ENCODE measurements around the gene OVOL3.
A peak's percentile ranks its signal among the peaks of the same experiment; 100 is the strongest.

Gene OVOL3

DNA sequence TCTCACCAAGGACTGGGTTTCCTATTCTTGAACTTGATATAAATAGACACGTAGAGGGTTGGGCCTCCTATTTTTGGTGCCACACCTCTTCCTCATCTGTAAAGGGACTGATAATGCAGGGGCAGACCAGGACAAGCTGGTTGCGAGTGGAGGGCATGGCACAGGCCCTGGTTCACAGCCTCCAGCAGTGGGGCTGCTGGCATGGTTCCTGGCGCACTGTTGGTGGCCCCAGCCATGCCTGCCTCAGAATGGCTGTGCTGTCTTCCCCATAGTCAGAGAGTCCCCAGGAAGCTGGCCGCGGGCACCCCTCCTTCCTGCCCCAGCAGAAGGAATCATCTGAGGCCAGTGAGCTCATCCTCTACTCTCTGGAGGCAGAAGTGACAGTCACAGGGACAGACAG is 10.5 kb upstream of the OVOL3 start:
- DNase-seq (ENCODE audit: low spot score) = no peak

- DNase-seq (ENCODE audit: low spot score) = no peak
Measured at GRCh38 chr19:36101550-36102327, 9.2 kb upstream of the OVOL3 start.

DNA sequence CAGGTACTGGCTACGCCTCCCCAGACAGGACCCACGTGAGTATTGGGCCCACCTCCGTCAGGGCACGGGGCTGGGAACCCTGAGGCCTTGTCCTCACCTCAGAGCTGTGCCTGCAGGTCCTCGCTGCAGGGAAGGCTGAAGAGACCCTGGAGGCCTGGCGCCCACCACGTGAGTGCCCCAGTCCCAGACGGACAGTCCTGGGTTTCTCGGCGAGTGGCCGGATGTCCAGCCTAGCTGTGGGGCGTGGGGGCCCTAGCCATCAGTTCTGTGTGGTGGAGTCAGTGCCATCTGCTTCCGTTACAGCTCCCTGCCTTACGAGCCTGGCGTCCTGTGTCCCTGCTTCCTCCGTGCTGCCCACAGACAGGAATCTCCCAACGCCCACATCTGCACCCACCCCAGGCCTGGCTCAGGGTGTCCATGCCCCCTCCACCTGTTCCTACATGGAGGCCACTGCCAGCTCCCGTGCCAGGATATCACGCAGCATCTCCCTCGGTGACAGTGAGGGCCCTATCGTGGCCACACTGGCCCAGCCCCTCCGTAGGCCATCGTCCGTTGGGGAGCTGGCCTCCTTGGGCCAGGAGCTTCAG is 7.8 kb upstream of the OVOL3 start:
- DNase-seq (ENCODE audit: low spot score) = no peak

GRCh38 chr19:36103842-36104552 is 6.9 kb upstream of the OVOL3 start:
- no peak for DNase-seq (ENCODE audit: low spot score)

DNA sequence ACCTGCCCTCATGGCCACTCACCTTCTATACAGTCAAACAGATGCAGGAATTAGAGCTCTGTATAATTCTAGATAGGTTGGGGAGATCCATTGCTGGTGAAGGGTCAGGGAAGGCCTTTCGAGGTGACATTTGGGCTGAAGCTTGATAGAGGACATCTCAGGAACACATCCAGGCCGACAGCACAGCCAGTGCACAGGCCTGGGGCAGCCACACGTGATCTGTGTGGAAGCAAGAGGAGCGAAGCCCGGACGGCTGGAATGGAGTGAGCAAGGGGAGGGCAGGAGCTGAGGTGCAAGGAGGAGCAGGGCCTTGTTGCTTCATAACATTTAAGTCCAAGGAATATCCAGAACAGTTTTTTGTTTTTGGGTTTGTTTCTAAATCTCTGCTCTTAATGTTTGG is 4.5 kb upstream of the OVOL3 start:
- no peak for DNase-seq (ENCODE audit: low spot score)

GRCh38 chr19:36106991-36107390 is 4.0 kb upstream of the OVOL3 start:
- no peak for DNase-seq (ENCODE audit: low spot score)

GRCh38 chr19:36108684-36109083 is 2.3 kb upstream of the OVOL3 start:
- DNase-seq (ENCODE audit: low spot score) = no peak

- DNase-seq (ENCODE audit: low spot score) = no peak
Measured at GRCh38 chr19:36111200-36111539, 227 bp downstream of the OVOL3 start.

DNA sequence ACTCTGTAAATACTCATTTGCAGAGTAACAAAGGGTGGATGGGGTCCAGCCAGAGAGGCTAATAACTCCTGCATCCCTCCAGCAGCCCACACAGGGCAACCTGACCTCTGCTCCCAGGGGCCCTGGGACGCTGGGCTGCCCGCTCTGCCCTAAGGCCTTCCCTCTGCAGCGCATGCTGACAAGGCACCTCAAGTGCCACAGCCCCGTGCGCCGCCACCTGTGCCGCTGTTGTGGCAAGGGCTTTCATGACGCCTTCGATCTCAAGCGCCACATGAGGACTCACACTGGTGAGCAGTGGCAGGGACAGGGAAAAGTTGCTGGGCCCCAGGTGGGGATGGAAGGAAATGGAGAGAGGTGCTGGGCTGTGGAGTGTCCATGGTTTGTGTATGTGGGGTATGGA is 1.7 kb downstream of the OVOL3 start:
- no peak for DNase-seq (ENCODE audit: low spot score)

- no peak for DNase-seq (ENCODE audit: low spot score)
Measured at GRCh38 chr19:36113425-36113824, 2.5 kb downstream of the OVOL3 start.

- peak; percentile 50 for DNase-seq (ENCODE audit: low spot score)
Measured at GRCh38 chr19:36113894-36114720, 3.2 kb downstream of the OVOL3 start.

DNA sequence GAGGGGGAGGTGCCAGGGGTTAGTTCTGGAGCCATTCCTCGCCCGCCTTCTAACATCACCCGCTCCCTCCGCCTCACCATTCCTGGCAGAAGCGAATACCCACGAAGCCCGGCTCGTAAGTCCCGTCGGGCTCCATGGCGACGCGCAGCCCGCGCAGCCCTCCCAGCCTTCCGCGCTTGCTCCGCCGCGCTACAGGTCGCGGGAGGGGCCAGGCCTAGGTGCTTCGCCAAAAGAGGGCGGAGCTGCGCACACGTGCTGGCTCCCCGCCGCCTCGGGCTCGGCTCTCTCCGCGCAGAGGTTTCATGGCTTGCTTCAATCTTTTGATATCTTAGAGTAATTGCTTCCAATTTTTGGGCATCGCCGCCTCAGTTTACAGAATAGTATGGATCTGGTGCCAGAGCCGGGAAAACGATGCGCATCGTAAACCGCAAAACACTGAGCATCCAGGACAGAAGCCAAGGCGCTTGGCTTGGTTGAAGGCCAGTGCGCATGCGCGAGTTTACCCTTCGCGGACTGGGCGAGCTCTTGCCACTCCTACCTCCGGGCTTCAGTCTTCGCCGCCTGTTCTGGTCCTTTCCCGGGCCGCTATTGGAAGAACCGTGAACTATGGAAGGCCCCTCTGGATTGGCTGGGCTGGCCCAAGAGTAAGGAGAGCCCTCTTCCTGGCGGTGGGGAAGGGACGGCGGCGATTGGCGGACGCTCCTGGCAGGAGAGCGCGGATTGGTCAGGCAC is 3.9 kb downstream of the OVOL3 start, which contains the start of gene POLR2I:
Gene POLR2I (minus strand): TSS at position 155 of the 732 bp plus-strand sequence. CDS start 19 bp downstream, at position 136.
- DNase-seq (ENCODE audit: low spot score) = peak; percentile 99

DNA sequence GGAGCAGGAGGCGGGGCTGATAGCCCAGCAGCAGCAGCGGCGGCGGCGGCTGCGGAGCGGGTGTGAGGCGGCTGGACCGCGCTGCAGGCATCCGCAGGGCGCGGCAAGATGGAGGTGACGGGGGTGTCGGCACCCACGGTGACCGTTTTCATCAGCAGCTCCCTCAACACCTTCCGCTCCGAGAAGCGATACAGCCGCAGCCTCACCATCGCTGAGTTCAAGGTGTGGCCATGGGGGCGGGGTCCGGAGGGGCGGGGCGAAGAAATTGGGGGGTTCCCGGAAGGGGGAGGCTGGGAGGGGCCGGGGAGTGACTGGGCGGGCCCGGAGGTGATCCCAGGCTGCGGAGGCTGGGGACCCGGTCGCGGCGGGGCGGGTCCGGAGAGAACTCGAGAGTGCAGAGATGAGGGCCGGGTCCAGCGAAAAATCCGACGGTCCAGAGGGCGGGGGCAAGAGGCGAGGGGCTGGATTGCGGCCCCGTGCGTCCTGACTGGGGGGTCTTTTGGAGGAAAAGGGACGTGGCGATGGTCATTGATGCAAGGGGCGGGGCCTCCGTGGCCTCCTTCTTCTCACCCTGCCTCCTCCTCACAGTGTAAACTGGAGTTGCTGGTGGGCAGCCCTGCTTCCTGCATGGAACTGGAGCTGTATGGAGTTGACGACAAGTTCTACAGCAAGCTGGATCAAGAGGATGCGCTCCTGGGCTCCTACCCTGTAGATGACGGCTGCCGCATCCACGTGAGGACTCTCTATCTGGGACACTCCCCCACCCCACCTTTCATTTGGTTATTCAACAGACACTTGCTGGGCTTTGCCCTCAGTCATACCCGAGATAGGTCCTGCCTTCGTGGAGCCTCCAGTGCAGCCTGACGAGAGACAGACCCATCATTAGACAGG is 4.8 kb downstream of the OVOL3 start, which contains the start of gene TBCB:
Gene TBCB (plus strand): TSS at position 16 of the 891 bp plus-strand sequence. CDS start 93 bp downstream, at position 109.
- no peak for DNase-seq (ENCODE audit: low spot score)

DNA sequence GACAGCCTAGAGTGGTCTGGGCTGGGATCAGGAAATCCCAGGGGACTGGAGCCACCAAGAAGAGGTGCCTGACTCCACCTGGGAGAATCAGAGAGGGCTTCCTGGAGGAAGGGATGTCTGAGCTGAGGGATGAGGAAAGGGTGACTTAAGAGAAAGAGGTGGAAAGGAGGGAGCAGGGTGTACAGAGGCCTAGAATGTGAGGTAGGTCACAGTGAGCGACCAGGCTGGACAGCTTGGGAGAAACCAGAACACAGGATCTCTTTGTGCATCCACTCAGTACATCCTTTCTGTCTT is 5.3 kb downstream of the OVOL3 start:
- no peak for DNase-seq (ENCODE audit: low spot score)

DNA sequence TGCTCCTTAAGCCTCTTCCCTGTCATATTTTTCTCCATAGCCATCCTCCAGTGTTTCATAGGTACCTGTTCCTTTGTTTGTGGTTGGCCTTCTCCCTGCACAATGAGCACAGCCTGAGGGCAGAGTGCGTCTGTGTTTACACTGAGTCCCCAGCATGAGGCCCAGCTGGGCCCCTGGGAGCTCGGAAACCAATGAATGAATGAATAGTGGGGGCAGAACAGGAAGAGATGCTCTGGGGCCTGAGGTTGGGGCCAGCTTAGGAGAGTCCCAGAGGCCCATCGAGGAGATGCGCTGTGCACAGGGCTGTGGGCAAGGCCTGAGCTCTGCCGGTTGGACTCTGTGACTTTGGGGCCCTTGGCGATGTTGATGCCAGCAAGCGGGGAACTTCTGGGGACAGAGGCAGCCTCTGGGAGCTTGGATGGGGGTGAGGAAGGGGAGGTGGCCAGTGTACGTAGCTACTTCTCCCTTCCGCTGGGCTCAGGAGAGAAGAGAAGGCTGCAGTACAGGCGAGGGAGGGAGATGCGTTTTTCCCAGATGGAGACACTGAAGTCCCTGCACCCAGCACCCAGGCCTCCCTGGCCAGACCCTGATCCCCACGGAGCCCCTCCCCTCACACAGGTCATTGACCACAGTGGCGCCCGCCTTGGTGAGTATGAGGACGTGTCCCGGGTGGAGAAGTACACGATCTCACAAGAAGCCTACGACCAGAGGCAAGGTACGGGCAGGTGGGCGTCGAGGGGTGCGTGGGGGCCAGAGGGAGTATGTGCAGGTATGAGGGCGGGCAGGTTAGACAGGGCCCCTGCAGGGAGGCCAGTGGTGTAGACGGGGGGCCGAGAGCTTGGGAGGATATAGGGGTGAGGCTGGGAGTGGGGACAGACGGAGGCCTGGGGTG is 9.4 kb downstream of the OVOL3 start:
- no peak for DNase-seq (ENCODE audit: low spot score)

DNA sequence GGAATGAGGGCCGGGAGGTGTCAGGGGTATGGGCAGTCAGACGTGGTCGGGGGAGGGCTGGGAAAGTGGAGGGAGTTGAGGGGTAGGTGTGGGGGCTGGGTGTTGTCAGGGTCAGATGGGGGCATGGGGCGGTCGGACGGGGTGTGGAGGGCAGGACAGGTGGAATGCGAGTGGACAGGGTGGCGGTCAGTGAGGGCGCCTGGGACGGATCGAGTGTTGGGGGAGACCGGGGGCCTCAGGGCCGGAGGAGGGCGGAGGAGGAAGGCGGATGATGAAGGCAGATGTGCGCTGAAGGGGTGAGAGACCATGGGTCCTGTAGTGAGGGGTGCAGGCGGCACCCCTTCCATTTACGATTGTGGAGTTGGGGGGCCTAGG is 10.0 kb downstream of the OVOL3 start:
- DNase-seq (ENCODE audit: low spot score) = no peak

- no peak for DNase-seq (ENCODE audit: low spot score)
Measured at GRCh38 chr19:36121486-36122124, 10.7 kb downstream of the OVOL3 start.

GRCh38 chr19:36125557-36125956 is 14.6 kb downstream of the OVOL3 start:
- no peak for DNase-seq (ENCODE audit: low spot score)

DNA sequence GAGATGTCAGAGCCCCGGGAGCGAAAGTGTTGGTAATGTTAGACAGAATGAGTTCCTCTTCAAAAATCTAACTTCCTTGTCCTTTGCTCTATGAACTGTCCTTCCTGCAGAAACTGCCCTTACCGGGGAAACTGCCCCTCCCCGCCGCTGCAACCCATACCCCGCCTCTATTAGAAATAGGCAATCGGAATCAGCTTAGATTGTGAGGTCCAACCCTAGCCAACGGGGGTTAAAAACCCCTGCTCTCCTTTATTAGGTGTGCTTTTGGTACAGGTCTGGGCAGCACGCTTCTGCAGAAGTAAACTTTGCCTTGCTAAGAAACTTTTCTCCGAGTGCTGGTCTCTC is 17.4 kb downstream of the OVOL3 start:
- no peak for DNase-seq (ENCODE audit: low spot score)

All from AG08396 (cell line).